ENCODE data around the gene PTCH1.

The PTCH1 gene

DNA sequence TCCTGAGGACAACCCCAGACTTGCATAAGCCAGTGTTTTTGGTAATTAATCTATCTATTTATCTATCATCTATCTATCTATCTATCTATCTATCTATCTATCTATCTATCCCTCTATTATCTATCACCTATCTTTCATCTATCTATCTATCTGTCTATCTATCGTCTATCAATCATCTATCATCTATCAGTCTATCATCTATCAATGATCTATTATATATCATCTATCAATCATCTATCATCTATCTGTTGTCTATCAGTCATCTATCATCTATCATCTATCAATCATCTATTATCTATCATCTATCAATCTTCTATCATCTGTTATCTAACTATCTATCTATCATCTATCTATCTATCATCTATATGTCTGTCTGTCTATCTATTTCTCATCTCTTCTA lies 85.5 kb downstream of the PTCH1 start:
- FAIRE-seq: no peak
- TF ChIP-seq, protein P1, sequence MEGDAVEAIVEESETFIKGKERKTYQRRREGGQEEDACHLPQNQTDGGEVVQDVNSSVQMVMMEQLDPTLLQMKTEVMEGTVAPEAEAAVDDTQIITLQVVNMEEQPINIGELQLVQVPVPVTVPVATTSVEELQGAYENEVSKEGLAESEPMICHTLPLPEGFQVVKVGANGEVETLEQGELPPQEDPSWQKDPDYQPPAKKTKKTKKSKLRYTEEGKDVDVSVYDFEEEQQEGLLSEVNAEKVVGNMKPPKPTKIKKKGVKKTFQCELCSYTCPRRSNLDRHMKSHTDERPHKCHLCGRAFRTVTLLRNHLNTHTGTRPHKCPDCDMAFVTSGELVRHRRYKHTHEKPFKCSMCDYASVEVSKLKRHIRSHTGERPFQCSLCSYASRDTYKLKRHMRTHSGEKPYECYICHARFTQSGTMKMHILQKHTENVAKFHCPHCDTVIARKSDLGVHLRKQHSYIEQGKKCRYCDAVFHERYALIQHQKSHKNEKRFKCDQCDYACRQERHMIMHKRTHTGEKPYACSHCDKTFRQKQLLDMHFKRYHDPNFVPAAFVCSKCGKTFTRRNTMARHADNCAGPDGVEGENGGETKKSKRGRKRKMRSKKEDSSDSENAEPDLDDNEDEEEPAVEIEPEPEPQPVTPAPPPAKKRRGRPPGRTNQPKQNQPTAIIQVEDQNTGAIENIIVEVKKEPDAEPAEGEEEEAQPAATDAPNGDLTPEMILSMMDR (IDR thresholded peaks at IDR 0.05; ENCODE audit: insufficient read depth, missing control alignments): no peak
- DNase-seq (ENCODE audit: insufficient read length, low spot score): no peak

- TF ChIP-seq, protein P1 (IDR thresholded peaks at IDR 0.05; ENCODE audit: insufficient read depth, missing control alignments): no peak
- FAIRE-seq (no peak), DNase-seq (ENCODE audit: insufficient read length, low spot score) (no peak)
These were observed 86.7 kb downstream of the PTCH1 start for GRCh38 chr9:95429948-95430620.

DNA sequence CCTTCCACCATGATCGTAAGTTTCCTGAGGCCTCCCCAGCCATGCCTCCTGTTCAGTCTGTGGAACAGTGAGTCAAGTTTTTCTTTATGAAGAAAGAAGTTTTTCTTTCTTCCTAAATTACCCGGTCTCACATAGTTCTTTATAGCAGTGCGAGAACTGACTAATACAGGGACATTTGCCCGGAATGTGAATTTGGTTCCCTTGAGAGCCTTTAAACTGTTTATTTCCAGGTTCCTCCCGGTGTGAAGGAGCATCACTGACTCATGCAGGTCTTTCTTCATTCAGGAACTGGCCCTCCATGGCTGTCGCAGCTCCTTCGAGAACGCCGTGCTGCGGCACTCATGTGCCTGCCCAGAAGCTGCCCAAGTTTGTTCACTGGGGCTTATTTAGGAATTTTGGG lies 87.7 kb downstream of the PTCH1 start:
- TF ChIP-seq, protein P1 (IDR thresholded peaks at IDR 0.05; ENCODE audit: insufficient read depth, missing control alignments): no peak
- DNase-seq (ENCODE audit: insufficient read length, low spot score) (no peak), FAIRE-seq (no peak)

- FAIRE-seq (no peak), DNase-seq (ENCODE audit: insufficient read length, low spot score) (no peak)
- TF ChIP-seq, protein P1 (IDR thresholded peaks at IDR 0.05; ENCODE audit: insufficient read depth, missing control alignments): no peak
These were observed 90.7 kb downstream of the PTCH1 start for GRCh38 chr9:95425910-95426551.

DNA sequence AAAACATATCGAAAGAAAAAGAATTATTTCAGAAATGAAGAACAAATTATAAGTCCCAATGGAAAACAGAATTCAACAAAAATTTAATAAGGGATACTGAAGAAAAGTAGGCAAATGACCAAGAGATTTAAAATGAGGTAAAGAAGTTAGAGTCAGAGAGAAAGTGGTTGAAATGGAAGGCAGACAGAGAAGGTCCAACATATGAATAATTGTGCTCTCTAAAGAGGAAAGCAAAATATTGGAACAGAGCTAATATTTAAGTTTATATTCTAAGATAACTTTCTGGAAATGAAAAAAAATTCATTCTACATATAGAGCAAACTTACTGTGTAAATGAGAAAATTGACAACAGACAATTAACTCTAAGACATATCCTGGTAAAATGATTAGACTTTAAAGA lies 94.1 kb downstream of the PTCH1 start:
- TF ChIP-seq, protein P1 (IDR thresholded peaks at IDR 0.05; ENCODE audit: insufficient read depth, missing control alignments): no peak
- FAIRE-seq (no peak), DNase-seq (ENCODE audit: insufficient read length, low spot score) (no peak)

DNA sequence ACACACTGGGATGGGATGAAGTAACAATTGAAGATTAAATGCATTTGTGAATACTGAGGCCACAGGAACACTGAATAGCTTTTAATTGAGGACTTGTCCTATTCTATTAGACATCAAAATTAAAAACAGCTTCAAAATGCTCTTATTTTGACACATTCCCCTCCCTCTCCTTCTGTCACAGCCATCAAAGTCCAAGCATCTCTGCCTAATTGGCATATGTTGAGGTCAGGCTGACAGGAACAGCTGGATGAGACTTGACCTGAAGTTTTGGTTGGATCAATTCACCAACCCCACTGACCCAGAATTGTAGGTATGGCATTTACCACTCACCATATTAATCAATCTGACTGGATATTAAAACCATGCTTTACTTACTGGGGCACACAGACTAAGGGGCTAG lies 96.3 kb downstream of the PTCH1 start:
- TF ChIP-seq, protein P1 (IDR thresholded peaks at IDR 0.05; ENCODE audit: insufficient read depth, missing control alignments): no peak
- FAIRE-seq (no peak), DNase-seq (ENCODE audit: insufficient read length, low spot score) (no peak)

GRCh38 chr9:95419444-95419843 lies 97.3 kb downstream of the PTCH1 start:
- no peak for DNase-seq (ENCODE audit: insufficient read length, low spot score)
- no peak for FAIRE-seq
- TF ChIP-seq, protein P1 (IDR thresholded peaks at IDR 0.05; ENCODE audit: insufficient read depth, missing control alignments): no peak
